Panc1 (cell line): Measurements from ENCODE around the gene SLC25A13.

ENCODE experiments used
- POLR2AphosphoS5 ChIP-seq: IDR thresholded peaks from 2 replicates; pipeline ENCODE4 v1.6.1; 2012; ENCODE audit warnings: mild to moderate bottlenecking, low read depth, low read length, moderate library complexity
- REST ChIP-seq, 2 experiments: IDR thresholded peaks; 2 replicates each; pipeline ENCODE4 v1.6.1; 2011 to 2012; ENCODE audit warnings: low read depth in 2 of 2, control low read depth in 1 of 2, low read length in 1 of 2, mild to moderate bottlenecking in 1 of 2, moderate library complexity in 1 of 2; ENCODE audit not compliant: insufficient read depth in 1 of 2
- SIN3A ChIP-seq: IDR thresholded peaks from 2 replicates; pipeline ENCODE4 v1.6.1; 2012; ENCODE audit warnings: low read depth, mild to moderate bottlenecking, low read length, moderate library complexity, borderline replicate concordance; ENCODE audit not compliant: insufficient read depth
- TCF7L2 ChIP-seq: IDR thresholded peaks from 2 replicates; pipeline ENCODE4 v1.6.1; 2011; ENCODE audit warnings: mild to moderate bottlenecking, low read depth, low read length, inconsistent platforms
- TF ChIP-seq, protein P1 (sequence below): fragments of 450-650 bp; IDR thresholded peaks from 2 replicates; pipeline ENCODE4 v1.5.1; 2017; ENCODE audit warnings: mild to moderate bottlenecking

GRCh38 chr7:96167424-96167823 lies 154.5 kb downstream of the SLC25A13 start:
- TF ChIP-seq, protein P1, sequence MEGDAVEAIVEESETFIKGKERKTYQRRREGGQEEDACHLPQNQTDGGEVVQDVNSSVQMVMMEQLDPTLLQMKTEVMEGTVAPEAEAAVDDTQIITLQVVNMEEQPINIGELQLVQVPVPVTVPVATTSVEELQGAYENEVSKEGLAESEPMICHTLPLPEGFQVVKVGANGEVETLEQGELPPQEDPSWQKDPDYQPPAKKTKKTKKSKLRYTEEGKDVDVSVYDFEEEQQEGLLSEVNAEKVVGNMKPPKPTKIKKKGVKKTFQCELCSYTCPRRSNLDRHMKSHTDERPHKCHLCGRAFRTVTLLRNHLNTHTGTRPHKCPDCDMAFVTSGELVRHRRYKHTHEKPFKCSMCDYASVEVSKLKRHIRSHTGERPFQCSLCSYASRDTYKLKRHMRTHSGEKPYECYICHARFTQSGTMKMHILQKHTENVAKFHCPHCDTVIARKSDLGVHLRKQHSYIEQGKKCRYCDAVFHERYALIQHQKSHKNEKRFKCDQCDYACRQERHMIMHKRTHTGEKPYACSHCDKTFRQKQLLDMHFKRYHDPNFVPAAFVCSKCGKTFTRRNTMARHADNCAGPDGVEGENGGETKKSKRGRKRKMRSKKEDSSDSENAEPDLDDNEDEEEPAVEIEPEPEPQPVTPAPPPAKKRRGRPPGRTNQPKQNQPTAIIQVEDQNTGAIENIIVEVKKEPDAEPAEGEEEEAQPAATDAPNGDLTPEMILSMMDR, result no peak
- no peak for TF ChIP-seq TCF7L2
- no peak for TF ChIP-seq REST (IDR thresholded peaks at IDR 0.05; ENCODE audit: insufficient read depth in 1 of 2, low read depth in 2 of 2, low read length in 1 of 2)
- TF ChIP-seq POLR2AphosphoS5, result no peak
- TF ChIP-seq SIN3A, result no peak
